Globus pallidus (tissue), 1 donor: ENCODE measurements around the gene HS6ST1.

ENCODE experiments used
- DNase-seq: peaks from one replicate; pipeline ENCODE4 v3.0.0-alpha.2; 2015; ENCODE audit warnings: low spot score

HS6ST1 gene

GRCh38 chr2:128298846-128299507 lies 19.7 kb downstream of the HS6ST1 start:
- no peak for DNase-seq

GRCh38 chr2:128298286-128298685 lies 20.4 kb downstream of the HS6ST1 start:
- DNase-seq, result no peak

DNA sequence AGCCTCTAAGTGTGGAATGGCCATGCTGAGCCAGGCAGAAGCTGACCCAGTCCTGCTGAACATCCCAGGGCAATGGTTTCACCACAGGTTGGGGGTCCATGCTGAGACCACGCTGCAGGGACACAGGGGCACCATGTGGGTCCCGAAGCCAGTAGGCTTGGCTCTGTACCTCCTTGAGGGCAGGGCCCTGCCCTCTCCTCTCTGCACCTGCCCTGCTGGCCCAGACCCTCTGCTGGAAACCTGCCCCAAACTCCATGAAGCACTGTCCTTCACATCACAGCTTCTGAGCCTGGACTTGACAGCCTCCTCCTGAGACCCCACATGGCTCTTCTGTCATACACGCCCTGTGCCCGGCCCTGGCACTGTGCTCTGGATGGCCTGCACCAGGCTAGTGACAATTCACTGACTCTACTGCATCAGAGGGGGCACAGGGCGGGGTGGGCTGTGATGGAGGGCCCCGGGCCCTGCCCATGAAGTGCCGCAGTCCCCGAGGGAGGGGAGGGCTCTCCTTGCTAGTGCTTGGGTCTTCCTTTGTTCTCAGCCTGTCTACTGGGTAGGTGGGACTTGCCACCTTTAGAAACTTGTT lies 24.7 kb downstream of the HS6ST1 start:
- no peak for DNase-seq

GRCh38 chr2:128293426-128293755 lies 25.3 kb downstream of the HS6ST1 start:
- no peak for DNase-seq

DNA sequence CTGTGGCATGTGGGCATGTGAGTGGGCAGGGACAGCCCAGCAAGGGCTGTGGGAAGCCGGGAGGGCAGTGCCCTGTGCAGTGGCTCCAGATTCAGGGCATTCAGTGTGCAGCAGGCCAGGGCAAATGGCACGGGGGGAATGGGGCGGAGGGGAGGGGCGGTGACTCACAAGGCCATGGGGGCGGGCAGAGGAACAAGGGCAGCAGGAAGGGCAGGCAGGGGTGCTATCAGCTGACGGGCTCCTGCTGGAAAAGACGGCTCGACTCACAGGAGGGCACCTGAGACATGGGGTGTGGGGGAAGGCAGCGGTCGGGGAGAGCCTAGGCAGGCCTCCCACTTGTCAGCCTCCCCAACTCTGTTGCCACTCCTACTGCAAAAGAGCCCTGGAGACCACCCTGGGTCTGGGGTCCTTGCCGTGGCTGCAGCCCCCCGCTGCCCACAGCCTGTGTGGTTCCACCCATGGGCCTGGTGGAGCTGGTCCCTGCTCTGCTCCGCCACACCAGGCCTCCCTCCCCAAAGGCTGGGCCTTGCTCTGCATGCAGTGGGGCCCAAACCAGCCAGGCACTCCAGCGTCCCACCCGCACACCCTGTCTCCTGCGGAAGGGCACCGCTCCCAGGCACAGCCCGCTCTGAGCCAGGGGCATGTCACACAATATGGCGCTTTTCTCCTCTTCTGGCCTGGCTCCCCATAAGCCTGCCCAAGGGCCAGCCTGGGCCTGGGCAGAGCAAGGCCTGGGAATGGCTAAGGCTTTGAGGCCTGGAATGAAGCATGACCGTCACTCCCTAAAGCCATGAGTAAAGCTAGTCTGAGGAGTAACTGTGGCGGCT lies 25.9 kb downstream of the HS6ST1 start:
- no peak for DNase-seq

GRCh38 chr2:128291844-128292598 lies 26.6 kb downstream of the HS6ST1 start:
- no peak for DNase-seq

GRCh38 chr2:128291161-128291843 lies 27.4 kb downstream of the HS6ST1 start:
- DNase-seq, result no peak

- DNase-seq, result no peak
Measured at GRCh38 chr2:128290356-128290755, 28.3 kb downstream of the HS6ST1 start.

DNA sequence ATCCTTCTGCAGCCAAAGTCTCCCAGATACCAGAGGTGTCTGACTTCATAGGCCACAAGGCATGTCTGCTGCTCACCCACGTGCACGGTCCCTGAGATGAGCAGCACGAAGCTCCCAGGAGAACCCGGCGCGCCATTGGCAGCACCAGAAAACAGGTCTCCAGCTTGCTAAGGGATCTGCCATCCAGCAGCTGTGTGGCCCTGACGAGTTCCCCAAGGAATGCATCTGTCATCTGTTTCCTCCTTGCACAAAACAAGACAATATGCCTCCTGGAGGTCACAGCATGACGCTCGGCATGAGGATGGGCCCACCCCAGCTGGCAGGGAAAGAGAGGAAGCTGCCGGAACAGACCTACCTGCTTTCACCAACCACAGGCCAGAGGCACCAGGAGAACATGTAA lies 29.2 kb downstream of the HS6ST1 start:
- no peak for DNase-seq

GRCh38 chr2:128288781-128289180 lies 29.9 kb downstream of the HS6ST1 start:
- DNase-seq, result no peak

DNA sequence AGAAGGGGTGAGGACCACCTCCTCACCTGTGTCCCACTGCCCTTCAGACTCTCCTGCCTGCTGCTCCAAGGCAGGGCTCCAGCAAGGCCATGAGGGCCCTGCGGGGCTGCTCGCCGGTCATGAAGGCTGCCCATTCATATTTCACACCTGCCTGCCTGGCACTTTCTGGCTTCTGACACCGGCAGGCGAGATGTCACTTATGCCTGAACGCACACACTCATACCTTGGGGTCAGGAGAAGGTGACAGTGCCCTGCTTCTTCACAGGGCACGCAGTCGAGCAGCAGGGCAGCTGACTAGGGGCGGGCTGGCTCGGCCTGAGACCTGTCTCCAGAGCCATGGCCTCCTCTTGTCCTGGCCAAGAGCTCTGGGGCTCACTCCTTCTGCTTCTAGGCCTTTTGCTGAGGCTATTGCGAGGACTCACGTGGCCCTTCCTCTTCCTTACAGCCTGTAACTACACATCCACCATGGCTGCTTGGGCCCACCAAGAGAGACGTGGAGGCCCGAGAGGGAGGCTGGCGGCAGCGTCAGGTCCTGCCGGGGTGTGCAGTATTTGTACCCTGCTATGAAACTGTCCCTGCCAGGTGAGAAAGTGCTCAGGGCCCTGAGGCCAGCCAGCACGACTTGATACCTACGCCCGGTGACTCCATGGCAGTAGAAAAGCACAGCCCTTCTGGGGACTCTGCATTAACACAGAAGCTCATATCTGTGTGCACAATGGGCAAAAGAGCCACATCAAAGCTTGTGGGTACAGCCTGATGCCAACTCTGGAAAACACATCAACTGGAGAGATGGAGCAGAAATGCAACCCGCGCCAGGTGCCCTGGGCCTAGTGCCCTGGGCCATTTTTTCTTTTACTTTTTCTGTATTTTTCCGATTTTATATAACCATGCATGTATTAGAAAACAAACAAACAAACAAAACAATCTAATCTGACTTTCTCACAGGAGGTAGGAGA lies 30.6 kb downstream of the HS6ST1 start:
- DNase-seq, result no peak

GRCh38 chr2:128286905-128287779 lies 31.5 kb downstream of the HS6ST1 start:
- no peak for DNase-seq

DNA sequence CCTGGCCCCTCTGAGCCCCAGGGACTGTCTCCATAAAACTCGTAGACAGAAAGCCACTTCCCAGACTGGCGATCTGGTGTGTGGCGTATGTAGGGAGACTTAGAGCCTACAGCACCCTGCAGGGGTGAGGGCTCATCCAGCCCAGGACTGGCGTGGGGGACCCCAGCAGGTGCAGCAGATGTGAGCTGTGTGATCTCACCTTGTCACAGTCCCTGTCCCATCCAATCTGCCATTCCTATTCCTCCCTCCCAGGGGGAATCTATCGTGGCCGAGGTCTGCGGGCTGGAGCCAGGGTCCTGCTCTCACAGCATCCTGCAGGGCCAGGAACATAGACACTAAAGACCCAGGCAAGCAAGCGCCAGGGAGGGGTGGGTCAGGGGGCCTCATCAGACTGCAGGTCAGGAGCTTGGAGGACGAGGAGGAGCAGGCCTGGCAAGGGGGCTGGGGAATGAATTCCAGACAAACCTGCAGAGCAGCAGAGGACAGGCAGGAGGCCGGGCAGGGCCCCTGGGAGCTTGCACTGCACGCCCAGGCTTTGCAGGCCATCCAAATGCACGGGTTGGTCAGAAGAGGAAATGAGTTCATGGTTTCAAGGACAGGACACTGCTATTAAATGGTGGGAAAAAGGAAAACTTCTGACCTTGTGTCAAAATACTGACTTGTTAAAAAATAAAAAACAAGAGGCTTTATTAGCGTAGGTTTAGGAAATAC lies 32.5 kb downstream of the HS6ST1 start:
- DNase-seq, result no peak

DNA sequence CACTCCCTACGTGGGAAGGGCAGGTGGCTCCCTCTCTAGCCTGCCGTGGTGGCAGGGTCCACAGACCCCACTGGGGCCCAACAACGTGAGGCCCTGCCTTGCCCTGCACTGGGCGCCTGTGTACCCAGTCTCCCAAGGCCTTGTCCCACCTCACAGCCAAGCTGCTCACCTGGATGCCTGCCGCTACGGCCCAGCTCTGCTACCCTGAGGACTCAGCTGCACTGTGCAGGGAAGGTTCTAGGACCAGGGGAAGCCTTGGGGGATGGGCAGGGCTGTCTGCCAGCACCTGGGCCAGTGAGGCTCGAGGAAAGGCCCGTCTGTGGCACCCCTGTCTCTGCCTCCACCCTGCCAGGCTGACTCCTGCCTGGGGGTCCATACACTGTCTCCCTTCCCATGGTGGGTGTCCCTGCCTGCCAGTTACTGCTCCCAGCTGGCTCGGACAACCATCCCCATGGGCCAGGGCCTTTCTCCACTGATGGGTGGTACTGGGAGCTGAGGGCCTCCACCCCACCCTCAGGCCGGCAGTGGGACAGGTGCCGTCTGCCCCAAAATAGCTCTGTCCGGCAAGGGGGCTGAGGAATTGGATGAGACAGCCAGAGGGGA lies 33.2 kb downstream of the HS6ST1 start:
- no peak for DNase-seq

GRCh38 chr2:128284841-128285240 lies 33.8 kb downstream of the HS6ST1 start:
- no peak for DNase-seq

DNA sequence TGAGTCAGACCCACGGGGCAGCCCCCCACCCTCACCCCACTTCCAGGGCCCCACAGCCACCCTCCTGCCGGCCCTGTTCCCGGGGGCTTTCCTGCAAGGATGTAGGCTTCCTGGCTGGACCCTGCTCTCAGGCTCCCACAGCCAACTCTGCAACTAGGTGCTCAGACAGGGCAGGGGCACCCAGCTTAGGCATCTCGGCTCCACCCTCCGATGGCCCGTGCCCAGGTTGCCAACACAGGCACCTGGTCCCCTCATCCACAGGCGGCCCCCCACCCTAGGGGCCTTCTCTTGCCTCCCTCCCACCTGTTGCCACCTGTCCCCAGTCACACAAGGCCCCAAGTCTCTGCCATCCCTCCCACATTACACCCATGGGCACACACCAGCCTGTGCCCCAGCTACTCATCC lies 34.6 kb downstream of the HS6ST1 start:
- no peak for DNase-seq

GRCh38 chr2:128282976-128283810 lies 35.5 kb downstream of the HS6ST1 start:
- no peak for DNase-seq
